GM19372 (cell line): ENCODE results near the gene CUX1.
A peak's percentile ranks its signal among the peaks of the same experiment; 100 is the strongest.

Source experiments
- ATAC-seq: cut with Tn5 transposase; IDR thresholded peaks from one replicate; pipeline ENCODE4 v1.9.1; 2021; ENCODE audit warnings: mild to moderate bottlenecking, low read depth, moderate library complexity; ENCODE audit not compliant: unreplicated experiment

Gene CUX1

DNA sequence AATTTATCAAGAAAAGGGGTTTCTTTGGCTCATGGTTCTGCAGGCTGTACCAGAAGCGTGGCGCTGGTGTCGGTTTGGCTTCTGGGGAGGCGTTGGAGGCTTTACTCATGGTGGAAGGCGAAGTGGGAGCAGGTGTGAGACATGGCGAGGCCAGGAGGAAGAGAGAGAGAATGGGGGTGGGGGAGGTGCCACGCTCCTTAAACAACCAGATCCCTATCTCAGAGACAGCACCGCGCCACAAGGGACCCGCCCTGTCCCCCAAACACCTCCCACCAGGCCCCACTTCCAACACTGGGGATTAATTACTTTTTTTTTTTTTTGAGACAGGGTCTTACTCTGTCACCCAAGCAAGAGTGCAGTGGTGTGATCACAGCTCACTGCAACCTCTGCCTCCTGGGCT lies 451.2 kb downstream of the CUX1 start:
- ATAC-seq: no peak

DNA sequence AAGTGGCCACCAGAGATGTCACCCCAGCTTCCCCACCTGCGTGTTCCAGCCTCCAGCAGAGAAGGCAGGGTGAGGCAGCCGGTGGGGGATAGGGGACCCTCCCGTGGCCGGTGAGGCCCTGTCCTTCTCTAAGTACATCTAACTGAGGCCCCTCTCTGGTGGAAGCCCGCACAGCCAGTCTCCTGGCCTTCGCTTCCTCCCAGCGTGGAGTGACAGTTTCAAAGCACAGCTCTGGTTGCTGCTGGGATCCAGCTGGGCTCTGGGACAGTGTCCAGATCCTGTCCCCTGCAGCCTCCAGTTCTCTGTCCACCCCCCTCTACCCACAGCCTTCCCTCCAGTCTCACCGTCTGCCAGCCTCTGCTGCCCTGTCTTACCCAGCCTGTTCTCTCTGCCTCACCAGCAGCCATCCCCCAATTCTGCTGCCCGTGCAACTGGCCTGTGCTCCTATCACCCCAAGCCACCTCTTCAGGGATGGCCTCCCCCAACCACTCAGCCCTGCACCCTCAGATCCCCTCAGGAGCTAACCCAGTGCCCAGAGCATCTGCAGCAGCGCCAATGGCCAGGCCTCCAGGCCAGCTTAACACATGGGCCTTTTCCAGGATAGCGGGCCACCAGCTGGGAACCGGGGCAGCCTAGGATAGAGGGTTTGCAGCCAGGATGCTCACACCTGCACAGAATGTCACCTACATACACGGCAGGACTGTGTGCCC lies 452.9 kb downstream of the CUX1 start:
- no peak for ATAC-seq

DNA sequence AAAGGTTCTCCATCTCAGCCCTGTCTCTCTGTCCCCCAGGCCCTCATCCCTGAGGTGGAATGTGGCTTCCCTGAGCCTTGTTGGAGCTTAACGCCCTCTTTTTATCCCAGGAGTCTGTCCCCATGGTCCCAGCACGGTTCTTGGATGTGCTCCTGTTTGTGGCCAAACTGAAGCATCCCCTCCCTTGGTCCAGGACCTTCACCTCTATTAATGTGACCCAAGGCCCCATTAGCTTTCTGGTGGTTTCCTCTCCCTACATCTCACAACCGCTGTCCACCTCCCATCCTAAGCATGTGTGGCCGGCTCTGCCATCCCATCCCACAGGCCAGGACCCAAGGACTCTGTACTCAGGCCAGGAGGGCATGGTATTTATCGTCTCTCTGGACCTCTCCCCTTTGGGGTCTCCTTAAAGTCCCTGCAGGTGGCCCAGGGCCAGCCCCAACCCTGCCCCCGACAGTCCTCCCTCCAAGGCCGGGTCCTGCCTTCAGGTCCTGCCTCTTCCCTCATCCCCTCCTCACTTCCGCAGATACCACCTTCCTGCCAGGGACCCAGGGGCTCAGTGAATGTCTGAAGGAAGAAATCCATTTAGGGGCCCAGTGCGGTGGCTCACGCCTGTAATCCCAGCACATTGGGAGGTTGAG lies 453.9 kb downstream of the CUX1 start:
- ATAC-seq: no peak

DNA sequence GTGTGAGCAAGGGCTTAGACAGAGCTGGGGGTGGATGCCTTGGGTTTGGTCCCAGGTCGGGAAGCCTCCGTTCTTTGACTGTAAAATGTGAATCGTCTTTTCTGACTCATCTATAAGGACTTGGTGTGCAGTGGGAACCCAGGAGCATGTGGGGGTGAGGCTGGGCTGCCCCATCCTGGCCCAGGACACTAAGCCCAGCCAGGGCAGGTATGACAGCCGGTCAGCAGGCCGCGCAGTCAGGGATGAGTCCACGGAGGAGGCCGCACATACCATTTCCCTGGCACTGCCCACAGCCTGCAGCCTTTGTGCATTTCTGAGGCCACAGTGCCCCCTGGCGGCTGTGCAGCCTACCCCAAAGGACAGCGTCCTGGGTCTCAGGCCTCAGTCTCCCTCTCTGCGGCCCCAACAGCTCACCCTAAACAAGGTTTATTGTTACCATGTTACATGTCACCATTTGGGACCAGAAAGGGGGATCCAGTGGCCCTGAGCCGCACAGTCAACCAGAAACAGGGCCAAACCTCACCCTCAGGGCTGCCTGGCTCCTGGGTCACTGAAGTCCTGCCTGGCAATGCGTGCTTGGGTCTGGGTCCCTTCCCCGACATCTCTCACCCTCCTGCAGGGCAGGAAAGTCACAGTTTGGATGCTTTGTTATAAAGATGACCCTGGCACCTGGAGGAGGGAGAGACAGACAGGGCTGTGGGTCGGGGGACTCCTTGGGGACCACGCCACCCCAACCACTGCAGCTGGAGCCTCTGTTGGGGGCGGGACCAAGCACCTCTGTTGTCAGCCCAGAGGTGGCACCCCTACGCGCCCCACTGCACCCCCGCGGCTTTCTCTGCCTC lies 454.9 kb downstream of the CUX1 start:
- ATAC-seq: no peak

DNA sequence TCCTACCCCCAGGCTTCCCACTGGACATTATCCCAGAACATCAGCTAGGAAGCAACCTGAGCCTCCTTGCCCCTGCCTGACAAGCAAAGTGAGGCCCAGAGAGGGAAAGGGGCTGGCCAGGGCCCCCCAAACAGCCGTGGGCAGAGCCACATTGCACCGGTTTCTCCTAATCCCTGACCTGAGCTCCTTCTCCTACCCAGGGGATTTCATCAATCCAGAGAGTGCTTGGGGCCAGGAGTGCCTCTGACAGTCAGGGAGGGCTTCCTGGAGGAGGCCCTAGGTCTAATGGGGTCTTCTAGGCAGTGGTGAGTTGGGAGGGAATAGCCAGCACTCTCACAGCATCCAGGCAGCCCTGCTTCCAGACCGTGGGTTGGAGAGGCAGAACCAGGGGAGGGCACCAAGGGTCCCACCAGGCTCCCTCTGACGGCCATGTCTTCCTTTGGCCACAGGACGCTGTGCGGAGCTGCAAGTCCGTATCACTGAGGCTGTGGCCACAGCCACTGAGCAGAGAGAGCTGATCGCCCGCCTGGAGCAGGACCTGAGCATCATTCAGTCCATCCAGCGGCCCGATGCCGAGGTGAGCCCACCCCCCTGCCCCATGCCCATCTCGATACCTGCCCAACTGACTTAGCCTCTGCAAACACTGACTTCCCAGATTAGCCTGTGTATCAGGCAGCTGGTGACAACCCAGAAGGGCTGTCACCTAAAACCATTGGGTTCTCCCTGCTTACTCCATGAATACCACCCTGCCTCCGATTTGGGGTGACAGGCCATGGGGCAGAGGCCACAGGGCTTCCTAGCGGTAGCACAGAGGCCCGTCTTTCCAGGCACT lies 455.7 kb downstream of the CUX1 start:
- no peak for ATAC-seq

DNA sequence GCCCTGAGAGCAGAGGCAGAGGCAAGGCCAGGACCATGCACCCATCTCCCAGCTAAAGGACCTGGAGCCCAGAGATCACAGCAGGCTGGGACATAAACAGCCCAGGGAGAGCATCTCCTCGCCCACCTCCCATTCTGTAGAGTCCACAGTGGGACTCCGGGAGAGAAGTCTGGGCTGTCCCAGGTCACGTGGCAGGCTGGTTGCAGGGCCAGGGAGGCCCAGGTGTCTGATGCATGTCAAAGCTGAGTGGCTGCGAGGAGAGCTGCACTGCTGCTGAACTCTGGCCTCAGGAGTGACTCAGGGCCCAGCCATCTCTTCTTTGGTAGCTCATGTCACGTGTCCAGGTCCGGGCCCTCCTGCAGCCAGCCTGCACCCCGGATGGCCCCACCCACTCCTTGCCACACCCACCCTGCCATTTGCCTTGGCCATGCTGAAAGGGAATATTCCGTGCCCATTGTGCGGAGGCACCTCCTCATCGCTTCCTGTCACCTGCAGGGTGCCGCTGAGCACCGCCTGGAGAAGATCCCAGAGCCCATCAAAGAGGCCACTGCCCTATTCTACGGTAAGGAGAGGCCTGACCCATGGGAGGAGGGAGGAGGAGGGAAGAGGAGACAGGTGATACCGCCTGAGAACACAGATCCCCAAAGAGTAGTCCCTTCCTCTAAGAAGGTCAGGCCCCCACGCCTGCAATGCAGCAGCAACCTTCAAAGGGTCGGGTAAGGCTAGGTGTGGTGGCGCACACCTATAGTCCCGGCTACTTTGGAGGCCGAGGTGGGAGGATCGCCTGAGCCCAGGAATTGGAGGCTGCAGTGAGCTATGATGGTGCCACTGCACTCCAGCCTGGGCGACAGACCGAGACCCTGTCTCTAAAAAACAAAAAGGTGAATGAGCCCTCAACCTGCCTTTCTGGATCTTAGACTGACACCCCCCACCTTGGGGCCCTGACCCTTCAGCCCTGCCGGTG lies 456.6 kb downstream of the CUX1 start:
- no peak for ATAC-seq

DNA sequence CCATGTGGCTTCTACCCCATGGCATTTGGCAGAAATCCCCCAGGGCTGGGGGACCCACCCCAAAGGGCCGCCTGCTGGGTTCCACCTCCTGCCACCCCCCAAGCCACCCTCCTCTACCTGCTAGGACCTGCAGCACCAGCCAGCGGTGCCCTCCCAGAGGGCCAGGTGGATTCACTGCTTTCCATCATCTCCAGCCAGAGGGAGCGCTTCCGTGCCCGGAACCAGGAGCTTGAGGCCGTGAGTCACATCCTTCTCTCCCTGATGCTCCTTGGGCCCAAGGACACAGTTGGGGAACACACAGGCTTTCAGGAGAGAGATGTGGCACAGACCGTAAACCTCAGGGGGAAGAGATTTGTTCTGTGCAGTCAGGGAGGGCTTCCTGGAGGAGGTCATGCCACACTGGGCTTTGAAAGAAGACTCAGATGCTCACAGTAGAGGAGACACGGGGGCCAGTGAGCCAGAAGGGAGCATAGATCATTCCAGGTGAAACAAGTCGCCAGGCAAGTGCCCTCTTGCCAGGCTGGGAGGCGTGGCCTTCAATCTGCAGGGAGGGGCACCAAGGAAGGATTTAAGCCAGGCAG lies 457.8 kb downstream of the CUX1 start:
- ATAC-seq: no peak

DNA sequence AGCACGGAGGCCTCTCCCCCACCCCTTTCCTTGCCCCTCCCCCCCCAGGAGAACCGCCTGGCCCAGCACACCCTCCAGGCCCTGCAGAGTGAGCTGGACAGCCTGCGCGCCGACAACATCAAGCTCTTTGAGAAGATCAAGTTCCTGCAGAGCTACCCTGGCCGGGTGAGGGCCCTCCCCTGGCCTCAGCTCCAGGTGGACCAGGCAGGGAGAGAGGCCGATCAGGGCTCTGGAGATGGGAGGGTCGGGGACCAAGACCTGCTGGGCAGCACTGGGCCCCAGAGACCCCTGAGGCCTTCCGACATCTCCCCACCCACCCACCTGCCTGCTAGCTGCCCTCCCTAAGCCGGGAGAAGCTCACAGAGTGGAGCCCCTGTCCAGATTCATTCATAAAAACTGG lies 460.5 kb downstream of the CUX1 start:
- ATAC-seq: no peak

DNA sequence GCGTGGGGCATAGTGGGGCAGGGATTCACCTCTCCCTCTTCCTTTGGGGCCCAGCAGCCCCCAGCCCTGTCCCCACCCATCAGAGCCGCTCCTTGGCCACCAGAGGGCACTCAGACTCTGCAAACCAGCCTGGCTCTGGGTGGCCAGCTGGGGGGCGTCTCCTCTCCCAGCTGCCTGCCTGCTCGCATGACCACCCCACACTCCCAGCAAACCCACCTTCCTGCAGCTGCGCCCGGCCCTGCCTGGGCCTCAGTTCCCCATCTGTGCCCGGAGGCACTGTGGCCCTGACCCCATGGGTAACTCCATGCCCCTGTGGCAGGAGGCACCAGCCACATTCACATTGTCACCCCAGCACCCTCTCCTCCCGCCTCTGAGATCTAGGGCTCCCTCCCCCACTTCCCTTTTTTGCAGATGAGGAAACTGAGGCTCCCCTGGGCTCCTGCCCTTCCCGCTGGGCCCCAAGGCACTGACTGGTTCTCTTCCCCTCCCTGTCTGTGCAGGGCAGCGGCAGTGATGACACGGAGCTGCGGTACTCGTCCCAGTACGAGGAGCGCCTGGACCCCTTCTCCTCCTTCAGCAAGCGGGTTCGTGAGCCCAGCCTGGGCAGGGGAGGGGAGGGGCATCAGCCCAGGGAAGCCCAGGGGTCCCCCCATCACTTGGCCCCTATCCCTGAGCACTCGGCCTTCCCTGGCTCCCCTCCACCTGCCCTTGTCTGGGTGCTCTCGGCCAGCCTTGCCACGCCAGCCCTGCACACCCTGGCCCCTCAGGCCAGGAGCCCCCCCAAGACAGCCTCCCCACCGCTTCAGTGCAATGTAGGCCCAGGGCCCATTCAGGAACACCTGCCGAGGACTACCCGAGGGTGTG lies 462.3 kb downstream of the CUX1 start:
- peak; percentile 65 for ATAC-seq

DNA sequence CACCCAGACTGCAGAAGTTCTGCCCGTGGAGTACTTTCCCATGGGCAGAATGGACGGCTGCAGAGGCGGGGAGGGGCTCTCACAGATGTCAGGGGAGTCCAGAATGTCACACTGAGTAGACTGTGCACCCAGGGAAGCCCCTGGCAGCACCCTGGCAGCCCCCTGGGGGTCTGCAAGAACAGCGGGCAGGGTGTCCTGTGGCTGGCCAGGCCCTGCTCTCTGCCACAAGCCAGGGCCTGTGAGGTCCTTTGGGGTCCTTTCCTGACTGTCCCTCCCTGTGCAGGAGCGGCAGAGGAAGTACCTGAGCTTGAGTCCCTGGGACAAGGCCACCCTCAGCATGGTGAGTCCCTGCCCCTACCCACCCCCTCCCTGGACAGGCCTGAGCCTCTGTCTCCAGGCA lies 463.1 kb downstream of the CUX1 start:
- ATAC-seq: no peak

DNA sequence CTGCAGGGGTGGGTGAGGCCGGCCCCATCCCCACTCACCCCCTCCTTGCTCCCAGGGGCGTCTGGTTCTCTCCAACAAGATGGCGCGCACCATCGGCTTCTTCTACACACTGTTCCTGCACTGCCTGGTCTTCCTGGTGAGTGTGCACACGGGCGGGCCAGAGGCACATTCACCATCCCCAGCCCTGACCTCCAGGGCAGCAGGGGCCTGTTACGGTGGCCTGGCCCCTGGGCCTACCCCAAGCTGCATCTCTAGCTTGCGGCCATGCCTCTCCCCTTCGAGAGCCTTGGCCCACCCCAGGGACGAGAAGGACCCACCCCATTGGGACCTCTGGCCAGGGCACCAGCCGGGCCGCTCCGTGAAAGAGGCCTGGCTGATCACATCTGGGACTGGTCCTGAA lies 464.4 kb downstream of the CUX1 start:
- no peak for ATAC-seq

DNA sequence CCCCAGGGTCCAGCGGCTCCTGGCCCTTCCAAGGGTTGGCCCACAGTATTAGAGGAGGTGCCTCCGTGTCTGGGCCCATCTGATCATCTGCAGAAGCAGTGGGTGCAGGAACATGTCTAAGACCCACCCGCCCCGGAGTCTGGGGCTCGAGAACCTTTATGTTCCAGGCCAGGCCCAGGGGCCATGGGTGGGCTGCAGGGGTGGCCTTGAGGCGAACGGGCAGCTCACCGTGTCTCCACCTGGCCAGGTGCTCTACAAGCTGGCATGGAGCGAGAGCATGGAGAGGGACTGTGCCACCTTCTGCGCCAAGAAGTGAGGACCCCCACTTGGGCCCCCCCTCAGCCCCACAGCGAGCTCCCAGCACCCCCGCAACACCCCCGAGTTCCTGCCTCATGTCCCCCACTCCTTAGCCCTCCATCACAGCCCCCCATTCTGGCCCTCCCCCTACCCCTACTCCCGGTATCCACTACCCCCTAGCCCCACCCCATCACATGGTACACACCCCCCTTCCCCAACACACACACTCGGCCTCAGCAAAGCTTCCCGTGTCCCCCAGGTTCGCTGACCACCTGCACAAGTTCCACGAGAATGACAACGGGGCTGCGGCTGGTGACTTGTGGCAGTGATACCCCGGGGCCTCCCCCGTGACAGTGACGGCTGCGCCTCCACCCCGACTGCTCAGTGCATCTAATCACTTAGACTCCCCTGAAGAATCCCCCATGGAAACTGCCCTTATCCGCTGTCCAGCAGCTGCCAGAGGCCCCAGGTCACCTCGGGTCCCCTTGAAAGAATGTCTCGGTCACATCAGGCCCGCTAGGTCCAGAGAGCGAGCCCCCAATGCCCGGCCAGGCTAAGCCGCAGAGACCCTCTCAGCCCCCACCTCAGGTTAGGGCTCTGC lies 465.3 kb downstream of the CUX1 start:
- ATAC-seq: no peak

DNA sequence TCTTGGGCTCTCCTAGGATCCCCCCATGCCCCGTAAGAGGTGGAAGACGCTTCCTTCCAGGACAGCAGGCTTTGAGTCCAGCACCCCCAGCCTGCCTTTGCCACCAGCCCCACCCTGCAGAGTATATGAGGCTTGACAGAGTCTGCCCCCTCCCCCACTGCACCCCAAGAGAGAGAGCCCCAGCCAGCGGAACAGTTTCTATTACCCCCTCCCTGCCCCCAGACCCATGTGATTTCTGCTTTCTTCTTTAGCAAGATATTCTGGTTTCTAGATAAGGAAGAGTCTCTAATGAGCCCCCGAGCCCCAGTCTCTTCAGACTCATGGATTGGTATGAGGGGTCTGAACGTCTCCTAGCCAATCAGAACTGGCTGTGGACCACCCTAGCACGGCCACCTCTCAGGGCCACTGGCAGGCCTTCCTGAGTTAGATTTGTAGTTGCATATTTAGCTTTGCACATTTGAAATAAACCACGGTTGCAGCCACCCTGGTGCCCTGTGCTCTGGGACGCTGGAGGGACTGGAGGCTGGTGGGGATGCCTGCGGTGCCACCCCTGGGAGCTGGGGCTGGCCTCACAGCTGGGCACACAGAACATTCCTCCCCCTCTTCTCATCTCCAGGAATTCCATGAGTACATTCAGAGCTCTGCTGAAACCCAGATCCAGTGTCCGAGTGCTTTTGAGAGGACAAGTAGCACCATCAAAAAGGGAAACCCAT lies 466.2 kb downstream of the CUX1 start:
- ATAC-seq: no peak

DNA sequence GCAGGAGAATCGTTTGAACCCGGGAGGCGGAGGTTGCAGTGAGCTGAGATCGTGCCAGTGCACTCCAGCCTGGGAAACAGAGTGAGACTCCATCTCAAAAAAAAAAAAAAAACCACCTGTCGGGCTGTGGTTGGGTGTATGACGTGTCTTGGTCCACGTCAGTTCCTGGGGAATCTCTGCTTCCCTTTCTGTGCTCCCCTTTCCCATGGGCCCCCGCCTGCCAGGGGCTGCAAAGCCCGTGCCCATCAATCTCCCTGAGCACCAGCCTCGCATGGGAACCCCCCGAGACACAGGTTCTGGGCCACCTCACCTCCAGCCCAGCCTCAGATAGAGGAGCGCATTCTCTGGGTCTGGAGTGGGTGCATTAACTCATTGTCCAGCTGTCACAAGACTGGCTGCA lies 467.0 kb downstream of the CUX1 start:
- no peak for ATAC-seq

DNA sequence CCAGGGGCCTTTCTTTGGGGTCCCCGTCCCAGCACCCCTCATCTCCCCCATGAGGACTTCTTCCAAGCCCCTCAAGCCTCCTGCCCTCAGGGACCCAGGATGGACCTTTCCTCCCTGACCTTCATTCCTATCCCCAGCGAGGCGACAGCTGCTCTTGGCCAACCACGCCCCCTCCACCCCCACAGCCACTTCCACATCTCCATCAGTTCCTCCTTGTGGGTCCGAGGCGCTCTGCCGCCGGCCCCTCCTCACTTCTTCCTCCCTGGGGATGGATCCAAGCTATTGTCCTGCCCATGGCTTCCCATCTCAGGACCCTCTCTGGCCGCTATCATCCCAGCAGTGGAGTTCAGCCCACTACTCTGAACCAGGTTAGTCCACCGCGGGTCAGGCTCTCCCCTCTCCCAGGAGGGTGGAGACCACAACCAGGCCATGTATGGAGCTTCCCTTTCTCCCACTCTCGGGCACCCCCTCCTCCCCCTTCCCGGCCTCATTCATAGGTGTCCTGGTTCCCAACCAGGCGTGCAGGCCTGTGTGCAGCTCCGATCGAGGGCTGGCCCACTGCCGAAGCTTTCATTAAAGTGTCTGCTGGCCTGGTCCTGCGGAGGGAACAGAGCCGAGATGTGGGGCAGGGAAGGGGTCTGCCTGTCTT lies 467.6 kb downstream of the CUX1 start:
- no peak for ATAC-seq

DNA sequence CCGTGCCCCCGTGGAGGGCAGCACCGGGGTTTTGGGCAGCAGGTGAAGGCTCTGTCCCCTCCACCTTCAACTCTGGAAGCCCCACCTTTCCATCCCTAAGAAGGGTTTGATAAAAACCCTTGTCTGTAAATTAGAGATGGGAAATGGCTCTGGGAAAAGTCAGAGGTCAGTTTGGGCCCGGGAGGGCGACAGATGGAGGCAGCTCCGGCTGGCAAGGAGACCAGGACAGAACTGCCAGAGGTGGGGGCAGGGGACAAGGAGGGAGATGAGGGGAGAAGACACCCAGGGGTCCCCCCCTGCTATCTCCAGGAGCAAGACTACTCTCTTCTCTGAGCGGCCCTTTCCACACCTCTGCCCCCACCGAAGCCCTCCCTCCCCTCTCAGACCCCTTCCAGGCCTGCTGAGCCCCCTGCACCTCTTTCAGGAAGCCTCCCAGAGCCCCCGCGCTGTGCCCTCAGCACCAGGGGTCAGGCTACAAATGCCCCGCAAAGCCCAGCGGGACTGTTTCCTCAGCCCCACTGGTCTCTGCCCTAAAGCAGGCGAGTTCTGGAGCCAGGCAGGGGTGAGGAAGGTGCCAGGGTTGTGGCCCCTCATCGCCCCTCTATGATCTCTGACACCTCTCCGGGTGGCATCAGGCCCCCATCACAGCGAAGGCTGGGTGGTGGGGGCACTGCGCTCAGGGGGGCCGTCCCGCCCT lies 468.3 kb downstream of the CUX1 start:
- no peak for ATAC-seq
